ENCODE data around the gene SSBP2.

GRCh38 chr5:81679885-81680284, 71.0 kb downstream of the SSBP2 start:
- TF ChIP-seq CTCF (IDR thresholded peaks at IDR 0.05; ENCODE audit: control extremely low read depth in 1 of 3, insufficient read depth in 1 of 3, low read depth in 1 of 3, low read length in 3 of 3) (no peak), EZH2 (IDR thresholded peaks at IDR 0.05; ENCODE audit: low read depth, low read length, severe bottlenecking) (no peak), SIN3A (conservative IDR thresholded peaks at IDR 0.05 in 1 of 2, IDR thresholded peaks at IDR 0.05 in 1 of 2; ENCODE audit: low read depth in 1 of 2, low read length in 2 of 2) (no peak), POLR2AphosphoS5 (IDR thresholded peaks at IDR 0.05; ENCODE audit: low read depth, low read length) (no peak), KDM5A (IDR thresholded peaks at IDR 0.05; ENCODE audit: low read length) (no peak)
